ENCODE measurements around the gene NEXMIF. TPM values are rescaled to one million over a fixed set of nuclear protein-coding genes. Genes with fewer than 3 reads are reported as not detected.

NEXMIF gene
- total RNA-seq, 1 donor from 2014 or later = 1.1 TPM

DNA sequence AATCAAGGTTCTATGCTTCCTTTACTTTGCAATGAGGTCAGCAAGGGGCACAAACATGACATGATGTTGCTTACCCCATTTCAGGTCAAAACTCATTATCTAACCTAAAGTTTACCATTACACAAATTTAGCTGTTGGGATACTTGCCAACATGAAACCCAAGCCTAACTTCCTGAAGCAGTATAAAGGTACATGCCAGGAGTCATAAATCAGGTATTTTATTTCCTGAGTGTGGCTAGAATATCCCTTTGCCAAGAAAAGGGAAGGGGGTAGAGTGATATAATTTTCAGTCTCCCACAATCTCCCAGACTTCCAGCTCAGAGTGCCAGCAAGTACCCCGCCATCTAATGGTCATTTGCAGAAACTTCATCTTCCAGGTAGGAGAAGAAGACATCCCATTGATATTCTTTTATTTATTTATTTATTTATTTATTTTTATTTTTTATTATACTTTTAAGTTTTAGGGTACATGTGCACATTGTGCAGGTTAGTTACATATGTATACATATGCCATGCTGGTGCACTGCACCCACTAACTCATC, 136.6 kb downstream of the NEXMIF start:
- TF ChIP-seq, protein P1, sequence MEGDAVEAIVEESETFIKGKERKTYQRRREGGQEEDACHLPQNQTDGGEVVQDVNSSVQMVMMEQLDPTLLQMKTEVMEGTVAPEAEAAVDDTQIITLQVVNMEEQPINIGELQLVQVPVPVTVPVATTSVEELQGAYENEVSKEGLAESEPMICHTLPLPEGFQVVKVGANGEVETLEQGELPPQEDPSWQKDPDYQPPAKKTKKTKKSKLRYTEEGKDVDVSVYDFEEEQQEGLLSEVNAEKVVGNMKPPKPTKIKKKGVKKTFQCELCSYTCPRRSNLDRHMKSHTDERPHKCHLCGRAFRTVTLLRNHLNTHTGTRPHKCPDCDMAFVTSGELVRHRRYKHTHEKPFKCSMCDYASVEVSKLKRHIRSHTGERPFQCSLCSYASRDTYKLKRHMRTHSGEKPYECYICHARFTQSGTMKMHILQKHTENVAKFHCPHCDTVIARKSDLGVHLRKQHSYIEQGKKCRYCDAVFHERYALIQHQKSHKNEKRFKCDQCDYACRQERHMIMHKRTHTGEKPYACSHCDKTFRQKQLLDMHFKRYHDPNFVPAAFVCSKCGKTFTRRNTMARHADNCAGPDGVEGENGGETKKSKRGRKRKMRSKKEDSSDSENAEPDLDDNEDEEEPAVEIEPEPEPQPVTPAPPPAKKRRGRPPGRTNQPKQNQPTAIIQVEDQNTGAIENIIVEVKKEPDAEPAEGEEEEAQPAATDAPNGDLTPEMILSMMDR (conservative IDR thresholded peaks at IDR 0.05) = no peak
- no peak overlapping the region for H3K4me3 Mint-ChIP-seq
- DNase-seq (ENCODE audit: extremely low spot score, unreplicated experiment) = no peak
- no peaks in the 10 kb centered on the region for H3K27me3 Mint-ChIP-seq
- no peak overlapping the region for H3K27ac Mint-ChIP-seq
- no peaks in the 10 kb centered on the region for H3K4me1 Mint-ChIP-seq (ENCODE audit: unreplicated experiment)
- no peaks in the 10 kb centered on the region for H3K9me3 Mint-ChIP-seq
- no peaks in the 10 kb centered on the region for H3K36me3 Mint-ChIP-seq

DNA sequence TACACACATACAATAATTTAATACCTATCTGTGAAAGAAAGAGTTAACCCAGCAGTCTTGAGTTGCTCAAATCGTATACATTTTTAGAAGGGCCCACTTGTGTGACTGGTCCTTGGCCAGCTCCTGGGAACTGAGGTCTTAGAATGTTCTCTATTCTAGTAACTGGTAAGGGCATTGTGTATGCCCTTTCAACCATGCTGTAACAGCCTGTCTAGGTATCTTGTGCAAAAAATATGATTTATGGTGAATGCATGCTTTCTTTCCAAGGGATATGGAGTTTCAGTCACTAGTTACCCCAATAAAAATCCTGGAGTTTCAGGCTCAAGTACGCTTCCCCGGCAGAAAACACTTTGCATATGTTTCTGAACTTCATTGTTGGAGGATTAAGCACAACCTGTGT, 140.6 kb downstream of the NEXMIF start:
- DNase-seq (ENCODE audit: extremely low spot score, unreplicated experiment) = no peak
- no peak overlapping the region for H3K4me3 Mint-ChIP-seq
- H3K36me3 Mint-ChIP-seq = no peaks in the 10 kb centered on the region
- H3K9me3 Mint-ChIP-seq = no peaks in the 10 kb centered on the region
- TF ChIP-seq, protein P1 (conservative IDR thresholded peaks at IDR 0.05) = no peak
- H3K4me1 Mint-ChIP-seq (ENCODE audit: unreplicated experiment) = no peaks in the 10 kb centered on the region
- H3K27ac Mint-ChIP-seq = no peak overlapping the region
- H3K27me3 Mint-ChIP-seq = no peaks in the 10 kb centered on the region

DNA sequence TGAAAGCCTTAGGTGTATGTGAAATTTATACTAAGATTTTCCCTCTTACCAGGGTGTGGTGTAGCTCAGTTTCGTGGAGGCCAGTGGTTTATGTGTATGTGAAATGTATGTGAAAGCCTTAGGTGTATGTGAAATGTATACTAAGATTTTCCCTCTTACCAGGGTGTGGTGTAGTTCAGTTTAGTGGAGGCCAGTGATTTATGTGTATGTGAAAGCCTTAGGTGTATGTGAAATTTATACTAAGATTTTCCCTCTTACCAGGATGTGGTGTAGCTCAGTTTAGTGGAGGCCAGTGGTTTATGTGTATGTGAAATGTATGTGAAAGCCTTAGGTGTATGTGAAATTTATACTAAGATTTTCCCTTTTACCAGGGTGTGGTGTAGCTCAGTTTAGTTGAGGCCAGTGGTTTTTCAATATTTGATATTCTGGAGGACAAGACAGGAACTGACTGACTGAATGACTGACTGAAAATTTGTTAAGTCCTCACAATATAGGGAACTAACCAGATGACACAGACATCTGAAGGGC, 143.7 kb downstream of the NEXMIF start:
- H3K27ac Mint-ChIP-seq = no peak overlapping the region

DNA sequence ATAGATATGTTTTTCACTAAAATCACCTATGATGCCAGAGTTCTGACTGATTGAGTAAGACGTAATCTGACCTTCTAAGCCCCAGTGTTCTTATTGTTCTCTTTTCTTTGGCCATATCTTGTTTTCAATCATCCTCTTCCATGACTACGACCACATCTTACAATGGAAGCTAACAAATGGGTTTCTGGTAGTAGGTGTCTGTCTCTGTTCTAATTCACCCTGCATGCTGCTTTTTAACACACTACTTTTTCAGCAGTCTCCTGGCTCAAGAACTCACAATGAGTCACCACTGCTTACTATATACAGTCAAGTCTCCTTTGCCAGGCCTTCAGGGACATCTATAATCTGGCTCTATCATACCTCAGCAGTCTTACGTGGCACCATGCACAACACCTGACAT, 146.1 kb downstream of the NEXMIF start:
- Mint-ChIP-seq H3K27ac (no peak overlapping the region), H3K27me3 (no peaks in the 10 kb centered on the region), H3K4me3 (no peak overlapping the region), H3K36me3 (no peaks in the 10 kb centered on the region), H3K4me1 (ENCODE audit: unreplicated experiment) (no peaks in the 10 kb centered on the region), H3K9me3 (no peaks in the 10 kb centered on the region)
- TF ChIP-seq, protein P1 (conservative IDR thresholded peaks at IDR 0.05) = no peak
- no peak for DNase-seq (ENCODE audit: extremely low spot score, unreplicated experiment)

More for the DNA sequence above, 143.7 kb downstream of the NEXMIF start:
- H3K4me3 Mint-ChIP-seq = no peak overlapping the region
- H3K9me3 Mint-ChIP-seq = no peaks in the 10 kb centered on the region
- DNase-seq (ENCODE audit: extremely low spot score, unreplicated experiment) = no peak
- TF ChIP-seq, protein P1 (conservative IDR thresholded peaks at IDR 0.05) = no peak
- no peaks in the 10 kb centered on the region for H3K27me3 Mint-ChIP-seq
- H3K36me3 Mint-ChIP-seq = no peaks in the 10 kb centered on the region
- H3K4me1 Mint-ChIP-seq (ENCODE audit: unreplicated experiment) = no peaks in the 10 kb centered on the region

DNA sequence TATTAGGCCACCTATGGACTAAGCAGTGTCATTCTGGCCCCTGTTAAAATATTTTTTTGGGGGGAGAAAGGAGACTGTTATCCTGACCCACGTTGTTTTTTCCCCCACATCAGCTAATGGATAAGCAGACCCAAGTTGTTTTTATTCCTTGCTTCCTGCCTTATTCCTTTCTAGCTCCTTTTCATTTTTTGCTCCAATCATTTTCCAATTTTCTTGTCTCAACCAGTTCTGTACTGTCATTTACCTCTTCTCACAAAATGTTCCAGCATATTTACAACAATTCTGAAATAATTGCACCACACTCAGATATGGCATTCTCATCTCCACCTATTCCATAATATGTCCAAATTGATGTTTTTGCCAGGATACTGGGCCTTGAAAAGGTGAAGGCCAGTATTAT, 150.3 kb downstream of the NEXMIF start:
- Mint-ChIP-seq H3K4me3 (no peak overlapping the region), H3K4me1 (ENCODE audit: unreplicated experiment) (no peaks in the 10 kb centered on the region), H3K27me3 (no peaks in the 10 kb centered on the region), H3K36me3 (no peaks in the 10 kb centered on the region), H3K27ac (no peak overlapping the region), H3K9me3 (no peaks in the 10 kb centered on the region)
- no peak for DNase-seq (ENCODE audit: extremely low spot score, unreplicated experiment)
- TF ChIP-seq, protein P1 (conservative IDR thresholded peaks at IDR 0.05) = no peak
